Thyroid gland (tissue), 4 donors: Measurements from ENCODE around the gene PADI6.

Experiments
- CTCF ChIP-seq, 6 experiments: fragments of 200-600 bp in 3 of 6; fragments of 450-650 bp in 3 of 6; sonication (generic) in 3 of 6; IDR thresholded peaks; one replicate each; pipeline ENCODE4 v1.5.1; 2016 to 2019; ENCODE audit warnings: antibody characterized with exemption in 6 of 6, mild to moderate bottlenecking in 2 of 6, inconsistent platforms in 1 of 6, moderate library complexity in 1 of 6
- POLR2A ChIP-seq, 2 donors: fragments of 450-650 bp; IDR thresholded peaks; one replicate each; pipeline ENCODE4 v1.6.1; 2017; ENCODE audit warnings: antibody characterized with exemption in 2 of 2, mild to moderate bottlenecking in 2 of 2, moderate library complexity in 1 of 2

- TF ChIP-seq POLR2A (IDR thresholded peaks at IDR 0.05) (no peak), CTCF (IDR thresholded peaks at IDR 0.05) (no peak)
Observed at GRCh38 chr1:17447501-17447992, 75.6 kb downstream of the PADI6 start.
